Stimulated activated CD4-positive, alpha-beta T cell treated with anti-CD3 and anti-CD28 coated beads, Interleukin-2, amount 100 ng/mL, for 24 hours (primary cell): Measurements from ENCODE around the gene GDPGP1.

ENCODE experiments used
- DNase-seq, 2 donors: peaks; one replicate each; pipeline ENCODE4 v3.0.0-alpha.2; 2020

Gene GDPGP1

DNA sequence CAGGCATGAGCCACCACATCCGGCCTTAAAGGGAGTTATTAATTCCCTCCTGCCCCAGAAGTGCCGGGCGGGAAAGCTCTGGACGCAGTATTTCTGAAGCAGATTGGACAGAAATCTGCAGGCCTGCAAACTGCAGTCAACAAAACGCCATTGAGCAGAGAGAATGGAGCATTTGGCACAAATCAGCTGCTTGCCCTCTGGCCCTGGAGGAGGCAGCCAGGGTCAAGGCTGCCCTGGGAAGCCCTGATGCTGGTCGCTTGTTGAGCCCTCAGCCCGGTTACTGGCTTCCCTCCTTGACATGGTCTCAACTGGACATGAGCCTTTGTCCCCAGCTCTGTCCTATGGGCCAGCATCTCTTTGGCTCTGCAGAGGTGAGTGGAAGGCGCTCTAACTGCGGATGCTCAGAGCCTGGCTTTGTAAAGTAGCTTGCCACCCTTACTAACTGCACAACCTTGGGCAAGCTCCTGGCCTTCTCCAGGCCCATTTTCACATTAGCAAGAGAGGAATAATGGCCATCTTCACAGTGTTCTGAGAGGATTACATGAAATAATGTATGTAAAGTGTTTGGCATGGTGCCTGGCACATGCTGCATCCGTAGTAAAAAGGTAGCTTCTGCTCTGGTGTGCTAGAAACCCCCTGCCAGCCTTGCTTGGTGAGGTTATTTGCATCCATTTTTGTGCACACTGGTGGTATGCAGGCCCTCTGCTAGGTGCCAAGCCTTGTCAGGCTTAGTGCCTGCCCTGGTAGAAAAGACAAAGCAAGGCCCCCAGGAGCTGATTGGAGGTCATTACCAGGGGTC is 28.8 kb upstream of the GDPGP1 start:
- no peak for DNase-seq

DNA sequence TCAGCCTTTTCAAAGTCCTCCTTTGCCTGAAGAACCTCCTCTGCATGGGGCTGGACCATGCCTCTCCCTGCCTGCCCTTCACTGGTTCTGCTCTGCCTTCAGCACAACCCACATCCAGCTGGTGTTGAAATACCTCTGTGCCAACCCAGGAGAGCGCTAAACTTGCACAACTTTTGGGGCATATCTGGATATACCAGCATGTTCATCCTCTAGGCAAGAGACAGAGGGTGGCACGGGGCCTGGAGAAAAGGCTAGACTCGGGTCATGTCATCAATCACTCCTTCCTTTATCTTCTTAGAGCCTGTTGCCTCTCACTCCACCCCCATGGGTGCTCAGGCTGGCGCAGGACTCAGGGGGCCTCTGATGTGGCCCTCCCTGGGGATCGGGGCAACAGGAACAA is 28.1 kb upstream of the GDPGP1 start:
- DNase-seq, result no peak

DNA sequence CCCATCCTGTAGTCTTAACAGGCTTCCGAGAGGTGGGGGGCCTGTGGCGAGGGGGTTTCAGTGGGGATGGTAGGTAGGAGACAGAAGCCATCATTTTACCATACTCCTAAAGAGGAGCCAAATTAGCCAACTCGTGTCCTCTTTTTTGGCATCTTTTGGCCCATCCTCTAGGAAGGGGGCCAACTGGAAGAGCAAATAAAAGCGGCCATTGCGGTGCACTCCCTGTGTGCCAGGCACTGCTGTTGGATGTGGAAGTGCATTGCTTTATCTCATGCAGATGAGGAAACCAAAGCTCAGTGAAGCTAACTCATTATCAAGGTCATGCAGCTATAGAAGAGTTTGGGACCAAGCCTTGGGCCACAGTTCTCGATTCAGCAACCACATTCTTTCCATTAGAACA is 26.8 kb upstream of the GDPGP1 start:
- DNase-seq, result no peak

DNA sequence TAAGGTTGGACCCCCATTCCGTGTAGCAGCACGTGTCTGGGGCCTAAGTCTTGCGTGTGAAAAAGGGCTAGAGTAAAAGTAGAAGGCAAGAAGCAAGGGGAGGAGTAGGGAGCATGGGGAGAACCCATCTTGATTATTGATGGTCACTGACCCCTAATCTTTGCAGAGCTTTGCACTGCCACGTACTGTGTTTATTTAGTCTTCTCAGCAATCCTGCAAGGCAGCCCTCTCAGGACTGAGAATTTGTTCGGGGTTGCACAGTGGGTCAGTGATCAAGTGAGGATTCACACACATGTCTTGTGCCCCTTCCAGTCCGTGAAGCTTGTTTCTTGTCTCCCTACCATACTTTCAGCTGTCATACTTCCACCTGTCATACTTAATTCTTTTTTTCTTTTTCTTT is 25.7 kb upstream of the GDPGP1 start:
- no peak for DNase-seq

DNA sequence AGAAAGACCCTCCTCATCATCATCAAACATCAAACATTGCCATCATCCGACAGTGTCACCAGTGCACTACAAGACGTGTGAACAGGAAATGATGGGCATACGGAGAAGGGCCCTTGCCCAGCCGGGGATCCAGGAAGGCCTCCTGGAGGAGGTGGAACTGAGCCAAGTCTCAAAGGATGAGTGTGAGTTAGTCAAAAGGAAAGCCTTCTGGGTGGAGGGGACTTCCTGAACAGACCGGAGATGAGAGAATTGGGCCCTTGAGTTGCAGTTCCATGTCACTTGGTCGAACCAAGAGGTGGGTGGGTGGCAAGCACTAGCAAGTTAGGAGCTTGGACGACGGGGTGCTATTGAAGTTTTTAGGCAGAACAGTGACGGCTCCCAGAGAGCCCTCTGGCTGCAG is 24.4 kb upstream of the GDPGP1 start:
- DNase-seq, result no peak

DNA sequence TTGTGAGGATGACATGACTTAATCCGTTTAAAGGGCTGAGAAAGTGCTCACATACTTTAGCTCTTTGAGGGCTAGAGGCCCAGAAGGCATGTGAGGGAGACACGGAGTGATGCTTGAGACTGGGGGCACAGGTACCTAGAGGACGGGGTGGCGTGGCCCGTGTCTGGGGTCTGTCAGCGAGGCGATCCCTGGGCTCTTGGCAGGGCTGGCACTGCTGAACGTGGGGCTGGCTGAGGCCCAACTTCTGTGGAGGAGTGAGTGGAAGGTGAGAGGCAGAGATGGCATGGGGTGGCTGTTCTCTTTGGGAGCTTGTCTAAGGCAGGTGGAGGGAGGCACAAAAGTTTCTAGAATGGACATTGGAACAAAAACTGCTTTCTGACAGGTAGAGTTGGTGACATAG is 23.4 kb upstream of the GDPGP1 start:
- DNase-seq, result no peak

DNA sequence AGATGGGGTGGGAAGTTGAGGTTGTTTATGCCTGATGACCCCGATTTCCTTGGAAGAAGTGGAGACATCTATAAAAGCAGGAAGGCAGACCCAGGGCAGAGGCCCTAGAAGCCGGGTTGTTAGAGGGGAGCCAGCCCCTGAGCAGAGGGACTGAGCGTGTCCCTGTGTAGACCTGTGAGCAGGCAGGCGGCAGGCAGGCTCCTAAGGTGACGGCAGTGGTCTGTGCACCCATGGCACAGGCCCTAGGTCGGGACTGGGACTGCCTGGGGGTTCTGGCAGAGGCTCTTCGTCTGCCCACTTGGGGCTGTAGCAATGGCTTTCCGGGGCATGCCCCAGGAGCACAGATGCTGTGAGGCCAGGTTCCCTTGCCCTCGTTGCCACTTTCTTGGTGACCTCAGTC is 23.0 kb upstream of the GDPGP1 start:
- no peak for DNase-seq

DNA sequence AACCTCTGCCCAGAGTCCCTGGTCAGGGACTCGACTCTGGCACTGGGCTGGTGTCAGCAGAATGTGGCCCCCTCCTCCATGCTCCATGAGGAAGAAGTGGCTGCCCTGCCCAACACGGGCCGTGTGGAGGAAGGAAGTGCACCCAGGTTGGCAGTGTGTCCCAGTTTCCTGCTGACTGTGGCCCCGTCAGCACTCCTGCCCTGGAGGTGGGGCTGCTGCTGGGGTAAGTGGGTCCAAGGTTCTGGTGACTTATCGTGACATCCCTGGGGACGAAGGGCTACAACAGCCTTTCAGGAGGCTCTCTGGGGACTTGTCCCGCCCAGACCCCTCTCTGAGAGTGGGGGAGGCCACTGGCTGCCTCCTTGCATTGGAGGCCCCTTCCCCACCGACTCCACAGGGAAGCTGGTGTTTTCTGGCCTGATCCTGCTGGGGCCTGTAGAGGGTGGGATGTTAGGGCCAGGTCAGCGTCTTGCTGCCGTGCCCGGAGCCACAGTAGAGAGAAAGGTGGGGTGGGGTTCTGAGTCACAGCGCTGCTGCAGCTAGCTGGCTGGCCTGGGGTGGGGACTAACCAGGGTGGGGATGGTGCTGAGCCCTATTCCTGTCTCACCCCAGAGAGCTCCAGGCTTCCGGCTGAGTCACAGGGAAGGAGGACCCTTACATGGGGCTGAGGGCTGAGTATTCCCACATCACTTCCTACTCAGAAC is 22.4 kb upstream of the GDPGP1 start:
- no peak for DNase-seq

DNA sequence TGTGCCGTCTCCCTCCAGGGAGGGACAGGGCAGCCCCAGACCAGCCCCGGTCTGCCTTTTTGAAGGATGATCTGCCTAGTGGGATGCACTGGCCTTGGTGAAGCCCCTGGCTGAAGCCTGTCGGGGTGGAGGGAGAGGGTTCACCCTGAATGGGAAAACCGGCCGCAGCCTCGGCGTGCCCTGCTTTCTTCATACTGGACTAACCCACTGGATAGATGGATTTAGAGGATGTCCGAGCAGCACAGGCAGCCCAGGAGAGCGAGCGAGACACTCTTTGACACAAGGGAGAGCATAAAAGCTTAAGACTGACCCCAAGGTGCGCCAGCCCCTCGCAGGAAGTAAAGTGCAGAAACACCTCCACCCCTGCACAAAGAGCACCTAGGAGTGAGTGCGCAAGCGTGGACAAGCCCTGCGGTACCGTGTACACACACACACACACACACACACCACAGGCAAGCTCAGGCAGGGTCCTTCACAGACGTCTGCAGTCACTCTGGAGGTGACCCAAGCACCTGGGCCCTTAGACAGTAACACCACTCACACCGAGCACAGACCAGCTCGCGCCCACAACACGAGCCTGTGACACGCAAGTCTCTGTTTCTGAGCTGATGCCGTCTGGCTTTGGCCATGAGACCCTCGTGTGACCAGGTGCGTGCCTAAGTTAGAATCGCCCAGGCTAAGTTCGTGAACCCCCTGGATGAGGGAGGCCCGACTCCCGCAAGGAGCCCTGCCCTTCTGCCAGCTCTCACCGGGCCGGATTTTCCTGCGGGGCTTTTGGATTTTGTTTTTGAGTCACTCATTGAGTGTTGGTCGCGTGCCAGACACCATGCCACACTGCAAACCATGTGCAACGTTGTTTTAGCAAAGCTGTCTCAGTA is 21.5 kb upstream of the GDPGP1 start:
- no peak for DNase-seq

DNA sequence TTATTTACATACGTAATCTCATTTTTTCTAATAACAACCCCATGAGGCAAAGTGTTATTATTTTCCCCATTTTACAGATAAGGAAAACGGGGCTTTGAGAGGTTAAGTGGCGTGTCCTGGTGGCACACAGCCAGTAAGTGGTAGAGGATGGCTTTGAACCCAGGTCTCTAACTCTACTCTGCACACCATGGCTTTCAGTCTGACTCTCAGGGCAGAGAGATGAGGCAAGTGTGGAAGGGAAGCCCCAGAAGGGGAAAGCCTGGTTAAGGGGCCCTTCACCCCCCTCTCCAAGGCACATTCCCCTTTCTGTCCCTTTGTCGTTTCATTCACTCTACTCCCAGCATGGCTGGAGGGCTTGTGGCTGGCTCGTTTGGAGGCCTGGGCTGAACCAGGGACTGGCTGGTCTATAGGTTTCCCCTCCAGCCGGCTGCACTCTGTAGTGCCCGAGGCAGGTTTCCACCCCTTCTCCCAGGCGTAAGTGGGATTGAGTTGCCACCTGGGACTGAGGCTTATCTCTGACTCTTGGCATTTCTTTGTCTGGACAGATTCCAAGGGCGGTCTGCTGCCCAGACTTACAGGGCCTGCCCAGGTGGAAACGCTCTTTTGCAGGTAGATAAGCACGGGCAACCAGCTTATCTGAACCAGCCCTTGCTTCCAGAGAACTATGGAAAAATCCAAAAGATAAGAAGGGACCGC is 20.7 kb upstream of the GDPGP1 start:
- DNase-seq, result no peak

DNA sequence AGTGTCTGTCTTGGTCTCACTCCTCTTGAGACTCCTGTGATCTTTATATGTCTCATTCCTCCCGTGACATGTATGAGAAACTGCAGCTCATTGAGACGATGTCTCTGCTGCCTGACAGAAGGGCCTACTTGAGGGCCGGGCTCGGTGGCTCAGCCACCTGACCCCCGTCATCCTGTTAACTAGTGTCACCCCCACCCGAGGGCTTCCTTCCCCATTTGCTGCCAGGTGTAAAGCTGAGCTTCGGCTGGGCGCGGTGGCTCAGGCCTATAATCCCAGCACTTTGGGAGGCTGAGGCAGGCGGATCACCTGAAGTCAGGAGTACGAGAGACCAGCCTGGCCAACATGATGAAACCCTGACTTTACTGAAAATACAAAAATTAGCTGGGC is 20.2 kb upstream of the GDPGP1 start:
- no peak for DNase-seq

DNA sequence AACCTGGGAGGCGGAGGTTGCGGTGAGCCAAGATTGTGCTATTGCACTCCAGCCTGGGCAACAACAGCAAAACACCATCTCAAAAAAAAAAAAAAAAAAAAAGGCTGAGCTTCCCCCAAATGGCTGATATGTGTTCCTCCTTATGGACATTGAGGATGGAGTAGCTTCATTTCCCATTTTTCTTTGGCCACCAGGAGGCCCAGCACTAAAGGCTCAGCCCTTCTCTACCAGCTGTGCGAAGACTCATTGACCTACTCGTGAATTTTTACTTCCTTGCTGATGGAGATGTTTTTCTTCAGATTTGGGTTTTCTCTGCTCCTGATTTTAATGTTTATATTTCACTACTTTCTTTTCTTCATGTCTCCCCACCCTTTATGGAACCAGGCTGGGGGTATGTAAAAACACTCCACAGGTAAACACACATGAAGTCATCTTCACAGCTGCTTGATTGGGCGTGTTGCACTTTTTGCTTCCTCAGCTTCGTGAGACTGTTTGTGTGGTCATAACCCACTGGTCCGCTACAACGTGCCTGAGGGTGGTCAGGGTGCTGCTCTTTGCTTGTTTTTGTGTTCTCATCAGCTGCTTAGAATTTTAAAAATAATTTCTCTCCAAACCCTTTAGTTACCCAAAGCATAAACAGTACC is 19.3 kb upstream of the GDPGP1 start:
- no peak for DNase-seq

DNA sequence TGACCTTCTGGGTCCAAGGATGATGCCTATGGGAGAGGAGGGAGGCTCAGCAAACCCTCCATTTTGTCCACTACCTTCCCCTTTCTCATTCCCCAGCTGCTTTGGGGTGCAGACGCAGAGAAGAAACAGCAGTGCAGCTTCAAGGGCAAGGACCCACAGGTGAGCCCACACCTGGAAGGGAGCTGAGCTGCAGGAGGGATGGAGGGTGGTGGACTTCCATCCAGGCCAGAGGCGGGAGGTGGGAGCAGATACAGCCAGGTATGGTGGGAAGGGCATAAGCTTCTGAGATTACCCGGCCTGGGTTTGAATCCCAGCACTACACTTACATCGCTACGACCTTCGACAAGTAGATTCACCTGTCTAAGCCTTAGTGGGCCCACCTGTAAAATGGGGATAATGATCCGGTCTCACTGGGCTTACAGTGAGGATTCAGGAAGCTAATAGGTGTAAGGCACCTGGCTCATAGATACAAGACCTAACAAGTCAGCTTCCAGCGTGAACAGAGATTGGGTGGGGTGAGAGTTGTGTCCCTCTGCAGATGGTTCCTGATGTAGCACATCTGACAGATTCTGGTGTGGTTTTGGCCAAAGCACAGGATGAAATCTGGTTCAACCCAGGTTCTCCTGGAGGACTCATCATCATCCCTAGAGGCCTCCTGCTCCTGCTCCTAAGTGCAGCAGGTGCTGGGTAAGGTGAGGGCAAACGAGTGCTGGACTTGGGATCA is 16.2 kb upstream of the GDPGP1 start:
- no peak for DNase-seq

DNA sequence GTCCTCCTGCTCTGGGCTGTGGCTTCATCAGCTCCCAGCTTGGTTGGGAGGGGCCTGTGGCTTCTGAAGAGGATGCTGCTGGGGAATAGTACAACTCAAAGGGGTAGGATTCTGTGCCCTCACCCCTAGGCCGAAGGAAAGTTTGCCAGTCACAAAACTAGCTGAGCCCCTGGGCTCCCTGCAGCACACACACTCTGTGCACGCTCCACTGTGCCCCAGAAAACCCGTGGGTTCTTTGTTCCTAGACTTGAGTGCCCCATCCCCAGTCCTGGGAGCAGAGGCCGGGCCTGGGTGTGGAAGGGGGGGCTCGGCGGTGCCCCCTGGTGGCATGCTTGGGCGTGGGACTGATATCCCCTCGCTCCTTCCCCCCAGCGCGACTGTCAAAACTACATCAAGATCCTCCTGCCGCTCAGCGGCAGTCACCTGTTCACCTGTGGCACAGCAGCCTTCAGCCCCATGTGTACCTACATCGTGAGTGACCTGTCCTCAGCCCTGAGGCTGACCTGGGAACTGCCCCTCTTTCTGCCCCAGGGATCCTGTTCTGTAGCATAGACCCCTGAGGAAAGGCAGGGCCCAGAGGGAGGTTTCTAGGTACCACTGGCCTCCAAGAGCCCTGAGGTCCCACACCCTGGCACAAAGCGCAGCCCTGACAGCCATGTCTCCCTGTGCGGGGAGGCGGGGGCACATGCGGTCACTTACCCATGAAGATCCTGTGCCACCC is 14.4 kb upstream of the GDPGP1 start:
- peak; percentile 71 to 72 for DNase-seq

DNA sequence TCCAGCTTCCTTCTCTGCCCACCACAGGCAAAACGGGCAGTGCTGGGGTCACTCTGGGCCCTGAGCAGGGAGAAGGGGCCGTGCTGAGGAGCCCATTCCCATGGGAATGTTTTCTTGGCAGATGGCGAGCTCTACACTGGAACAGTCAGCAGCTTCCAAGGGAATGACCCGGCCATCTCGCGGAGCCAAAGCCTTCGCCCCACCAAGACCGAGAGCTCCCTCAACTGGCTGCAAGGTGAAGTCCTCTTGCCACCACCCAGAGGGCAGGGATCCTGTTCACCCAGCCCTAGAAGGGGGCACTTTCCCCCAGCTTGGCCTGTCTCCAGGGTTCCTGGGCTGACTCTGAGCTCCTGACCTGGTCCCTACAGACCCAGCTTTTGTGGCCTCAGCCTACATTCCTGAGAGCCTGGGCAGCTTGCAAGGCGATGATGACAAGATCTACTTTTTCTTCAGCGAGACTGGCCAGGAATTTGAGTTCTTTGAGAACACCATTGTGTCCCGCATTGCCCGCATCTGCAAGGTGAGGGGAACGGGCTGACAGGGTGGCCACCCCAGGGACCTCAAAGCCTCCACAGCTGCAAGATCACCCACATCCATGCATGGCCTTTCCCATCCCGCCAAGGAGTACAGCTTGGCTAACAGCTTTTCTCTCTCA is 12.6 kb upstream of the GDPGP1 start:
- DNase-seq, result peak in 1 of 2 donors; percentile 44

DNA sequence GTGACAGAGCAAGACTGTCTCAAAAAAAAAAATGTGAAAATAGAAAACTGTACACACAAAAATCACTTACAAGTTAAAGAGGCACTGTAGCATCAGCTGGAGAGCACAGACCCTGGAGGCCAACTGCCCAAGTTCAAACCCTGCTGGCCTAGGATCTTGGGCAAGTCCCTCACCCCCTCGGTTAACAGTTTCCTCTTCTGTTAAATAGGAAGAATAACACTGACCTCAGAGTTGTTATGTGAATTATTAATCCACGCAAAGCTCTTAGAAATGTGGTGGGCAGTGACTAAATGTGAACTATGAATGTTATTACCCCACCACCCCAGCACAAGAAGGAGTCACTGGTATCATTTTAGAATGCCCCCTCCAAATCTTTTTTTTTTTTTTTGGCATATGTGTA is 11.5 kb upstream of the GDPGP1 start:
- DNase-seq, result no peak

DNA sequence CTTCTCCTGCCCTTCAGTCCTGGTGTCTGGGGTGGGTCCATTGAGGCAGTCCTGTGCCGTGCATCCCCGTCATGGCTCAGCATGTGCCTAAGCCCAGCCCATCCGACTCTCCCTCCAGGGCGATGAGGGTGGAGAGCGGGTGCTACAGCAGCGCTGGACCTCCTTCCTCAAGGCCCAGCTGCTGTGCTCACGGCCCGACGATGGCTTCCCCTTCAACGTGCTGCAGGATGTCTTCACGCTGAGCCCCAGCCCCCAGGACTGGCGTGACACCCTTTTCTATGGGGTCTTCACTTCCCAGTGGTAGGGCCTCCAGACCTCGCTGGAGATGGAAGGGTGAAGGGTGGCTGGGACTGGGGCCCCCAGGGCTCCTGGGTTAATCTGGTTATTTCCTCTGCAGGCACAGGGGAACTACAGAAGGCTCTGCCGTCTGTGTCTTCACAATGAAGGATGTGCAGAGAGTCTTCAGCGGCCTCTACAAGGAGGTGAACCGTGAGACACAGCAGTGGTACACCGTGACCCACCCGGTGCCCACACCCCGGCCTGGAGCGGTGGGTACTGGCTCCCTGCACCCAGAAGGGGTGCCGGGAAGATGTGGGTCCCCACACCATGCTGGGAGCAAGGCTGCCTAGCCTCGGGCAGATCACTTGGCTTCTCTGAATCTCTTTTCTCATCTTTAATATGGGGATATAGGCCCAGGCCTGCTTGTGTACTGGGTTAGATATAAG is 10.4 kb upstream of the GDPGP1 start:
- no peak for DNase-seq

DNA sequence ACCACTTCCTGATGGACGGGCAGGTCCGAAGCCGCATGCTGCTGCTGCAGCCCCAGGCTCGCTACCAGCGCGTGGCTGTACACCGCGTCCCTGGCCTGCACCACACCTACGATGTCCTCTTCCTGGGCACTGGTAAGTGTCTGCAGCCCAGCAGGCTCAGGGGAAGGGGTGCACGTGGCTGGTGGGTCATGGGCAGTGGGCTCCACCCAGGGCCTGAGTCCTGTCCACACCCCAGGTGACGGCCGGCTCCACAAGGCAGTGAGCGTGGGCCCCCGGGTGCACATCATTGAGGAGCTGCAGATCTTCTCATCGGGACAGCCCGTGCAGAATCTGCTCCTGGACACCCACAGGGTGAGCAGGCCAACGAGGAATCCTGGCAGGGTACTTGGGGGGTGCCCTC is 9.0 kb upstream of the GDPGP1 start:
- DNase-seq, result no peak

DNA sequence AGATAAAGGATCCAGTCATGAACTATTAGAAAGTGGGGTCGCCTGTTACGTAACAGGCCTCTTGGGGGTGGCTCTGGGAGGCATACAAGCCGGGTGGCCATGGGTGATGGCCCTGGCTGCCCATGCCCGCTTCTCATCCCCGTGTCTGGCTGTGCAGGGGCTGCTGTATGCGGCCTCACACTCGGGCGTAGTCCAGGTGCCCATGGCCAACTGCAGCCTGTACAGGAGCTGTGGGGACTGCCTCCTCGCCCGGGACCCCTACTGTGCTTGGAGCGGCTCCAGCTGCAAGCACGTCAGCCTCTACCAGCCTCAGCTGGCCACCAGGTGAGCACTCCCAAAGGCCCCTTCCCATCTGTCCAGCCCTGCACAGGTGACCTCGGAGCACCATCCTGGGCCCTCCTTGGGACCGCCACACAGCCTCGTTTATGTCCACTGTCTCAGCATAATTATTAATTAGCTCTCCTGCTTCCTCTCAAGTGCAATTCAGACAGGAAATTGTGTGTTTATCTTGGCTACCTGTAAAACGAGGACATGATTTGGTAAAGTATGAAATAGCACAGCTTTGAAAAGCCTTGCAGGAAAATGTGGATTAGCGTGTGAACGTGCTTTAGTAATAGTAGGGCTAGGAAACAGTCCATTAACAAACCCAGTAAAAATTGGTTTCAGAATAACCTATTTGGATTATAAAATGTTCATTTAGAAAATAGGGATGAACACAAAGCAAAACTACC is 8.3 kb upstream of the GDPGP1 start:
- no peak for DNase-seq
